ENCODE data around the gene TSPAN18. TPM values are rescaled to one million over a fixed set of nuclear protein-coding genes. Genes with fewer than 3 reads are reported as not detected.
A peak's percentile ranks its signal among the peaks of the same experiment; 100 is the strongest.

The TSPAN18 gene
- total RNA-seq, 1 donor from 2014 or later = 99.7 TPM

DNA sequence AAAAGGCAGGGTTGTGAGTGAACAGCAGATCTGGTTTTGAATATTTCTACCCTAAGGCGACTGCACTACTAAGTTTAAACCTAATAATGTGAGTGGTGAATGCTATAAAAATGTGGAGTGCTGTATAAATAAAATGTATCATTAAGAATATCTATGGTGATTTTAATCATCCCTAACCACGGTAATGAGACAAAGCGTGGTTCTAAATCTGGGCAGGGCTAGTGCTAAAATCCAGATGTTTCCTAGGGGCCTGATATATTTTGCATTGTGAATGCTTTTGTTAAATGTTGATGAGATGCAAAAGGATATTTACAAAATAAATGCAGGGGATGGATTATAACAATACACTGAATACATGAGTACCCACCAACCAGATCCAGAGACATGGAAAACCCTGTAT lies 58.1 kb downstream of the TSPAN18 start:
- intact Hi-C loops (cut with DNase I) = no loop called here
- DNase-seq = no peak
- no peak for ATAC-seq (ENCODE audit: poor library complexity)

GRCh38 chr11:44785856-44786607 lies 59.3 kb downstream of the TSPAN18 start:
- intact Hi-C loops (cut with DNase I) = no loop called here
- ATAC-seq (ENCODE audit: poor library complexity) (peak; percentile 14), DNase-seq (no peak)

DNA sequence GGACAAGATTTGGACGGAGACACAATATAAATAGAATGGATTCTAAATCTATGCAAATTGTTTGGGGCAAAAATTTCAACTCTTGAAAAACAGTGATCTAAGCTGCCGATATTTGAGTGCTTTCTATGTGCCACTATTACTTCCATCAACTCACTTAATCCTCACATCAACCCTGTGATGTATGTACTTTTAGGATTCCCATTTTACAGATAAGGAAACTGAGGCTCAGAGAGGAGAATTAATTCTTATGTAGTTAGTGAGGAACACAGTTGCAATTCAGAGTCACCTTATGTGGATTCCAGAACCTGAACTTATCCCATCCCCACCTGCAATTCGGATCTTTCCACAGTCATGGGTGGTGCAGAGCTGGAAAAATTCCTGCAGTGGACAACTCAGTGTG lies 60.3 kb downstream of the TSPAN18 start:
- ATAC-seq (ENCODE audit: poor library complexity) (no peak), DNase-seq (no peak)
- intact Hi-C loops (cut with DNase I) = no loop called here

DNA sequence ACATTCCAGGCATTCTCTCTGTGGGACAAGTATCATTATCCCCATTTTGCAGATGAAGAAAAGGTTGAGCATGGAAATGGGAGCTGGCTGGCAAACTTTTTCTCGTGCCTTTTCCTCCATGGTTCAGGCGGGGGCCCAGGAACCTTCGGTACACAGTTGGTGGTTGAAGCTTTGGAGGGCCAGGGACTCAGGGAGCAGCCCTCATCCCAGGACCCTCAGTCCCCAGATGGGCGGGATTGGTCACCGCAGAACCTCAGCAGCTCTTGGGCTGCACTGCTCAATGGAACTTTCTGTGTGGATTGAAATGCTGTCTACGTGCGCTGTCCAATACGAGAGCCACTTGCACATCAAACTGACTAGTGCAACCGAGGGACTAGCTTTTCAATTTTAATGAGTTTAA lies 61.2 kb downstream of the TSPAN18 start:
- ATAC-seq (ENCODE audit: poor library complexity) (no peak), DNase-seq (no peak)
- intact Hi-C loops (cut with DNase I) = no loop called here

GRCh38 chr11:44788536-44789261 lies 61.9 kb downstream of the TSPAN18 start:
- intact Hi-C loops (cut with DNase I) = no loop called here
- ATAC-seq (ENCODE audit: poor library complexity) = no peak
- no peak for DNase-seq

DNA sequence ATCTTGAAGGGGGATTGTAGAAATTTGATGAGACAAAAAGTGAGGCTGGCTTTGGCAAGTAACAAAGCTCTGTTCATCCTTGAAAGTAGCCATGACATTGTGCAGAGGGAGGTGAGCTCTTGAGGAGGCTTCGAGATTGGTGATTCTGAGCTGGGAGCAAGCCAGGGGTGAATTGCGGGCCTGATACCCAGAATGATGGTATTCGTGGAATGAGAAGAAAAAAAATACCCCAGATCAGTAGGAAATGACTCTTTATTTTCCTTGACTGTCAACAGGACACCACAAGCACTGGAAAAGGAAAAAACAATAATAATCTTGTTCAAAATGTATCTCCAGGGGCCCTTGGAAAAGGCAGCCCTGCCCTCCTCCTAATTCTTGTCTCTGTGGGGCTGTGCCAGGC lies 62.7 kb downstream of the TSPAN18 start:
- intact Hi-C loops (cut with DNase I) = no loop called here
- DNase-seq = no peak
- ATAC-seq (ENCODE audit: poor library complexity) = no peak

DNA sequence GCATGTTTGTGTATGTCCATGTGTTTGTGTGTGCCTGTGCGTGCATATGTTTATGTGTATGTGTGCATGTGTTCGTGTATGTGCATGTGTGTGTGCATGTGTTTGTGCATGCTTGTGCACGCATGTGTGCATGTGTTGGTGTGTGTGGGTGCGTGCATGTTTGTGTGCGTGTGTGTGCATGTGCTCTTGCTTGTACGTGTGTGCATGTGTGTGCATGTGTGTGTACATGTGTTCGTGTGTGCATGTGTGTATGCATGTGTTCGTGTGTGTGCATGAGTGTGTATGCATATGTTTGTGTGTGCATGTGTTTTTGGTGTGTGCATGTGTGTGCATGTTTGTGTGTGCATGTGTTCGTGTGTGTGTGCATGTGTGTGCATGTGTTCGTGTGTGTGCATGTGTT lies 63.4 kb downstream of the TSPAN18 start:
- DNase-seq (no peak), ATAC-seq (ENCODE audit: poor library complexity) (no peak)
- intact Hi-C loops (cut with DNase I) = no loop called here

- no peak for ATAC-seq (ENCODE audit: poor library complexity)
- DNase-seq = no peak
- intact Hi-C loops (cut with DNase I) = no loop called here
Measured at GRCh38 chr11:44791316-44791925, 64.7 kb downstream of the TSPAN18 start.

DNA sequence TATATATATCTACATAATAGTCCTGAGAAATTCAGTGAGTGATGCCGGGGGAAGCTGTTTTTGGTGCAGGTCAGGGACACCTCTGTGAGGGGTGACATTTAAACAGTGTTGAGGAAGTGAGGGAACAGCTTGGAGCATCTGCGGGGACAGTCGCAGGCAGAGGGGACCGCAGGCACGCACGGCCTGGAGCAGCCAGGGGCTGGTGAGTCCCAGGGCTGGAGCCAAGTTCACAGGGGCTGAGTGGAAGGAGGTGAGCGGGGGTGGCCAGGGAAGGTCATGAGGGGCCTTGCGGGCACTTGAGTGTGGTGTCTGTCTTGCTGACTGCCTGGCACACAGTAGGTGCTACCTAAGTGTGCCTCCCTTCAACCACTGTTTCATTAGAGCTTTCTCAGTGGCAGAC lies 65.4 kb downstream of the TSPAN18 start:
- ATAC-seq (ENCODE audit: poor library complexity) (no peak), DNase-seq (no peak)
- intact Hi-C loops (cut with DNase I) = no loop called here

DNA sequence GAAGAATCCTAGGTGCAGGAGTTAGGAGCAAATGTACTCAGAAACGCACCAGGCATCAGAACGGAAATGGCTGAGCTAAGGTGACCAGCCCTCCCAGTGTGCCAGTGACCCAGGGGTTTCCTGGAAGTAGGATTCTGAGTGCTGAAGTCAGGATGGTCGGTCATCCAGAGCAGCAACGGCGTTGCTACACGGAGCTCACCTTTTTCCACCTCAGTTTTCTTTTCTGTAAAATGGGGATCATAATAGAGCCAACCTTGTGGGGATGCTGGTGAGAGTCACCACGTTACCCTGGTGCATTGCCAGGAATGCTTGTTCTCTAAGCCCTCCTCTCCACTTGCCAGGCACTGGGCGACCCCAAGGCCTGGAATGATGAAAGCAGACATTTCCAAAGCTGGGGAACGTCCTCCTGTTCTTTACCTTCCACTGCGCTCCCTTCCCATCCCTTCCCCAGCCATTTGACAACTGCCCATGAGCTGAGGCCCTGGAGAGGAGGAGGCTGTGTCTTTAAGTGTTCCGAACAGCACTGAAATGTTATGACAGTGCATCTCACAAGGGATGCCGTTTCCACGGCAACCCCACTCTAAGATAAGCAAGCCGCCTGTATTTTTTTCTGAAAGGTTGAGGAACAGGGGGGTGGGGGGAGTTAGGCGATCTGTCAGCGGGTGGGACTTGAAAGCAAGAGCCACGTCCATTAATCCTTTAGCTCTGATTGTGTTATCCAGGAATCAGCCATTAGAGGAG lies 66.8 kb downstream of the TSPAN18 start:
- peak; percentile 55 for DNase-seq
- ATAC-seq (ENCODE audit: poor library complexity) = no peak
- intact Hi-C loops (cut with DNase I) = no loop called here

GRCh38 chr11:44795803-44796535 lies 69.2 kb downstream of the TSPAN18 start:
- DNase-seq = no peak
- intact Hi-C loops (cut with DNase I) = no loop called here
- ATAC-seq (ENCODE audit: poor library complexity) = no peak

DNA sequence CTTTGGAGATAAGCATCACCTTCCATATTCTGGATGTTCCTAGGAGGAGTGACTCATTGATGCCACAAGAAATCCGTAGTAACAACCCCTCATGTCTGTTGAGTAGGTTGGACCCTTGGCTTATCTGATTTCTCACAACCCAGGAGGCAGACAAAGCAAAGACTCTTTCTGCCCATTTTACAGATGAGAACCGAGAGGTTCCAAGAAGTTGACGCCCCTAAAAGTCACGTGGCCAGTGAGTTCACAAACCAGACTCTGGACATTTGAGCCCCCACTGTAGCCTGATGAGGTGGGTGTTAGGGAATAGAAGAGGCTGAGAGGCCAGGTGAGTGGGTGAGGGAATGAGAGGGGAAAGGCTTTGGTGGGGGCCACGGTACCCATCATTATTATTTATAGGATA lies 70.3 kb downstream of the TSPAN18 start:
- DNase-seq (peak; percentile 18), ATAC-seq (ENCODE audit: poor library complexity) (no peak)
- intact Hi-C loops (cut with DNase I) = no loop called here

GRCh38 chr11:44797886-44798606 lies 71.3 kb downstream of the TSPAN18 start:
- ATAC-seq (ENCODE audit: poor library complexity) = no peak
- intact Hi-C loops (cut with DNase I) = no loop called here
- DNase-seq = peak; percentile 20

DNA sequence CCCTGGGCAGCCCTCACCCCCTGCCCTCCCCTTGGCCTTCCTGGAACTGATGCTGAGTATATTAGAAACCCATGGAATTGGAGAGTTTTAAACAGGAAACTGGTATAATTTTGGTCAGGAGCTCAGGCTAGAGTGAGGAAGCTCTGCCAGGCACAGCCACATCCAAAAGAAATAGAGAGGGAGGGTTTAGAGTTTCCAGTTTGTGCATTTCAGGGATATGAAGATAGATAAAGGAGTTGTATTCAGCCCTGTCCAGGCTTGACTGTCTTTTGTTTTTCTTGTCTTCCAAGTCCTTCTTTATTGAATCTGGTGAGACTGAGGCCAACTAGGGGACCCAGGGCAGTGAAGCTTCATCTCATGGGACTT lies 71.8 kb downstream of the TSPAN18 start:
- intact Hi-C loops (cut with DNase I) = no loop called here
- ATAC-seq (ENCODE audit: poor library complexity) (no peak), DNase-seq (no peak)

GRCh38 chr11:44799012-44799411 lies 72.2 kb downstream of the TSPAN18 start:
- intact Hi-C loops (cut with DNase I) = no loop called here
- peak; percentile 20 for DNase-seq
- ATAC-seq (ENCODE audit: poor library complexity) = no peak

- intact Hi-C loops (cut with DNase I) = no loop called here
- peak; percentile 4 for DNase-seq
- no peak for ATAC-seq (ENCODE audit: poor library complexity)
Measured at GRCh38 chr11:44802347-44802746, 75.6 kb downstream of the TSPAN18 start.

GRCh38 chr11:44803009-44803408 lies 76.2 kb downstream of the TSPAN18 start:
- DNase-seq (peak; percentile 3), ATAC-seq (ENCODE audit: poor library complexity) (no peak)
- intact Hi-C loops (cut with DNase I) = no loop called here
